ENCODE measurements around the gene ARSI.
"Not testable (repeated sequence)": the region's sequence is repeated elsewhere in the genome, so short reads cannot be mapped to it uniquely, and the experiment has no call there.

The ARSI gene

GRCh38 chr5:150253416-150254208 lies 49.1 kb downstream of the ARSI start:
- H3K4me3 ChIP-seq (ENCODE audit: low read depth, low read length) = no peak overlapping the region
- TF ChIP-seq, protein P1, sequence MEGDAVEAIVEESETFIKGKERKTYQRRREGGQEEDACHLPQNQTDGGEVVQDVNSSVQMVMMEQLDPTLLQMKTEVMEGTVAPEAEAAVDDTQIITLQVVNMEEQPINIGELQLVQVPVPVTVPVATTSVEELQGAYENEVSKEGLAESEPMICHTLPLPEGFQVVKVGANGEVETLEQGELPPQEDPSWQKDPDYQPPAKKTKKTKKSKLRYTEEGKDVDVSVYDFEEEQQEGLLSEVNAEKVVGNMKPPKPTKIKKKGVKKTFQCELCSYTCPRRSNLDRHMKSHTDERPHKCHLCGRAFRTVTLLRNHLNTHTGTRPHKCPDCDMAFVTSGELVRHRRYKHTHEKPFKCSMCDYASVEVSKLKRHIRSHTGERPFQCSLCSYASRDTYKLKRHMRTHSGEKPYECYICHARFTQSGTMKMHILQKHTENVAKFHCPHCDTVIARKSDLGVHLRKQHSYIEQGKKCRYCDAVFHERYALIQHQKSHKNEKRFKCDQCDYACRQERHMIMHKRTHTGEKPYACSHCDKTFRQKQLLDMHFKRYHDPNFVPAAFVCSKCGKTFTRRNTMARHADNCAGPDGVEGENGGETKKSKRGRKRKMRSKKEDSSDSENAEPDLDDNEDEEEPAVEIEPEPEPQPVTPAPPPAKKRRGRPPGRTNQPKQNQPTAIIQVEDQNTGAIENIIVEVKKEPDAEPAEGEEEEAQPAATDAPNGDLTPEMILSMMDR (IDR thresholded peaks at IDR 0.05; ENCODE audit: low read depth, low read length) = no peak

DNA sequence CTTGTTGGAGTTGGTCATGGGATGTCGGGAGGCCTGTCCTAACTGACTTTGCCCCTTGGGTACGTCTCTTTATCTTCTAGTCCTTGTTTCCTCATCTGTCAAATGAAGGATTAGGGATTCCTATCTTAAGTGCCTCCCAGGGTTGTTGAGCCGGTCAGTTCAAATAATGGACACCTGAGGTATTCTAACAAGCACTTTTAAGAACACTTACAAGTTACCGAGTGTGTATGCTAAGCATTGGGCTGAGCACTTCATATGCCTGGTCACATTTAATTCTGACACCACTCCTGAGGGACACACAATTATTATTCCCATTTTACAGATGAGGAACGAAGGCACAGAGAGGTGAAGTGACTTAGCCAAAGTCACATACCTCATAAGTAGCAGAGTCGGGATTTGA lies 50.2 kb downstream of the ARSI start:
- H3K4me3 ChIP-seq (ENCODE audit: low read depth, low read length) = no peak overlapping the region
- TF ChIP-seq, protein P1 (IDR thresholded peaks at IDR 0.05; ENCODE audit: low read depth, low read length) = no peak

- TF ChIP-seq, protein P1 (IDR thresholded peaks at IDR 0.05; ENCODE audit: low read depth, low read length) = no peak
- H3K4me3 ChIP-seq (ENCODE audit: low read depth, low read length) = no peak overlapping the region
Observed at GRCh38 chr5:150251504-150251903, 51.2 kb downstream of the ARSI start.

DNA sequence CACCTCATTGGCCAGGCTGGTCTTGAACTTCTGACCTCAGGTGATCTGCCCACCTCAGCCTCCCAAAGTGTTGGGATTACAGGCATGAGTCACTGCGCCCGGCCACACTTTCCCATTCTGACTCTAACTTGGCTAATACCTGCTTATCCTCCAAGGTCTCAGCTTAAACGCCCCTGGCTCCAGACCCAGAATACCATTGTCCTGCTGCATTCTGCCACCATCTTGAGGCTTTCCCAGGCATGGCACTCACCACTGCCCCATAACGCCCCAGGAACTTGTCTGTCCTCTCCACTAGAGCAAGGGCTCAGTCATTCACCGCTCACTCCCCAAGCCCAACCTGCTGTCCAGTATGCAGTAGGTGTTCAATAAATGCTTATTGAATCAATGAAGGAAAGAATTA lies 53.0 kb downstream of the ARSI start:
- TF ChIP-seq, protein P1 (IDR thresholded peaks at IDR 0.05; ENCODE audit: low read depth, low read length) = no peak
- H3K4me3 ChIP-seq (ENCODE audit: low read depth, low read length) = no peak overlapping the region

- no peak overlapping the region for H3K4me3 ChIP-seq (ENCODE audit: low read depth, low read length)
- TF ChIP-seq, protein P1 (IDR thresholded peaks at IDR 0.05; ENCODE audit: low read depth, low read length) = no peak
Observed at GRCh38 chr5:150248946-150249345, 53.8 kb downstream of the ARSI start.

DNA sequence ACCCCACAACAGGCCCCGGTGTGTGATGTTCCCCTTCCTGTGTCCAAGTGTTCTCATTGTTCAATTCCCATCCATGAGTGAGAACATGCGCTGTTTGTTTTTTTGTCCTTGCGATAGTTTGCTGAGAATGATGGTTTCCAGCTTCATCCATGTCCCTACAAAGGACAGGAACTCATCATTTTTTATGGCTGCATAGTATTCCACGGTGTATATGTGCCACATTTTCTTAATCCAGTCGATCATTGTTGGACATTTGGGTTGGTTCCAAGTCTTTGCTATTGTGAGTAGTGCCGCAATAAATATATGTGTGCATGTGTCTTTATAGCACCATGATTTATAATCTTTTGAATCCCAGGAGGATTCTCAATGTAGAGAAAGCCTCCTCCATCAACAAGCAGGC lies 54.2 kb downstream of the ARSI start:
- not testable (repeated sequence) for H3K4me3 ChIP-seq (ENCODE audit: low read depth, low read length)

GRCh38 chr5:150247726-150248125 lies 55.0 kb downstream of the ARSI start:
- H3K4me3 ChIP-seq (ENCODE audit: low read depth, low read length) = no peak overlapping the region
- TF ChIP-seq, protein P1 (IDR thresholded peaks at IDR 0.05; ENCODE audit: low read depth, low read length) = no peak

DNA sequence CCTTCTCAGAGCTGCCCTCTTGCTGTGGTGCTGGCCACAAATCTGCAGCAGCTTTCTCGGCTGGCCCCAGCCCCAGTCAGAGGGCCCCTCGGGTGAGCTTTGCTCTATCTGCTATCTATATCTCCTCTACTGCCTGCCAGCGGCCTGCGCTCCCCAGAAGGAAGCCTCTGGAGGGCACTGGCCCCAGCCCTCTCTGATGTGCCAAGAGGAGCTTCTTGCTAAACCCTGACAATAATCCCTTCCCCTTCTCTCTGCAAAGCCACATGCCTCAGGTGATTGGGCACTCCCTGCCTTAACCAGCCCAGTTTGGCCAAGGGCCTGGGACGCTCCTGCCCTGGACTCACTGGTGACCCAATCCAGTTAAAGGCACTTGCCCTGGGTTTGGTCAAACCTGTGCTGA lies 55.9 kb downstream of the ARSI start:
- no peak overlapping the region for H3K4me3 ChIP-seq (ENCODE audit: low read depth, low read length)
- TF ChIP-seq, protein P1 (IDR thresholded peaks at IDR 0.05; ENCODE audit: low read depth, low read length) = no peak

Measured in WI38 (cell line).